ENCODE data around the gene RMDN3.

DNA sequence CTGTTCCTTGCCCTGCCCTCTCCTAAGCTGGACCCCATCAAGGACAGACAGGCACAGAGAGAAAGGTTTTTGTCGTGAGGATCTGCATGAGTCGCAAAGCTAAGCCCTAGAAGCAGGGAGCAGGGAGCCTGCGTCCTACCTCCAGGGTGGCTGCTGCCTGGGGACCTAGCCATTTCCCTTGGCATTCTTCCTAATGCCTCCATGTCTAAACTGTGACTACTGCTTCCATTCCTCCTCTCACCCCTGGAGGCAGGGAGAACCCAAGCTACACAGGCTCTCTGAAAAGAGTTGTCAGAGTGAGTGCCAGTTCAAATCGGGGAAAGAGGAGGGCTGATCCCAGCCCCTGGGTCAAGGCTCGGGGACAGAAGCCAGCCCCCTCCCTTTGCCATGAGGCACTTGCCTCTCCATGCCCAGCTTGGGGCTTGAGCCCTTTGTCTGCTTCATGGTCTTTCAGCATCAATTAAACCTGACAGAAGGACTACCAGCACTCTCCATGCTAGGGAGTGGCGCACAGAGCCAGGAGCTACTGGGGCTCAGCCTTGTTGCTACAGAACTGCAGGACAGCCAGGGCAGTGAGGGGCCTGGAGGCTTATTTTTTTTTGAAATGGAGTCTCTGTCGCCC is 11.3 kb upstream of the RMDN3 start:
- TF ChIP-seq, protein P1, sequence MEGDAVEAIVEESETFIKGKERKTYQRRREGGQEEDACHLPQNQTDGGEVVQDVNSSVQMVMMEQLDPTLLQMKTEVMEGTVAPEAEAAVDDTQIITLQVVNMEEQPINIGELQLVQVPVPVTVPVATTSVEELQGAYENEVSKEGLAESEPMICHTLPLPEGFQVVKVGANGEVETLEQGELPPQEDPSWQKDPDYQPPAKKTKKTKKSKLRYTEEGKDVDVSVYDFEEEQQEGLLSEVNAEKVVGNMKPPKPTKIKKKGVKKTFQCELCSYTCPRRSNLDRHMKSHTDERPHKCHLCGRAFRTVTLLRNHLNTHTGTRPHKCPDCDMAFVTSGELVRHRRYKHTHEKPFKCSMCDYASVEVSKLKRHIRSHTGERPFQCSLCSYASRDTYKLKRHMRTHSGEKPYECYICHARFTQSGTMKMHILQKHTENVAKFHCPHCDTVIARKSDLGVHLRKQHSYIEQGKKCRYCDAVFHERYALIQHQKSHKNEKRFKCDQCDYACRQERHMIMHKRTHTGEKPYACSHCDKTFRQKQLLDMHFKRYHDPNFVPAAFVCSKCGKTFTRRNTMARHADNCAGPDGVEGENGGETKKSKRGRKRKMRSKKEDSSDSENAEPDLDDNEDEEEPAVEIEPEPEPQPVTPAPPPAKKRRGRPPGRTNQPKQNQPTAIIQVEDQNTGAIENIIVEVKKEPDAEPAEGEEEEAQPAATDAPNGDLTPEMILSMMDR (conservative IDR thresholded peaks at IDR 0.05) = no peak
- TF ChIP-seq EZH2 (IDR thresholded peaks at IDR 0.05; ENCODE audit: low read depth) = no peak

Data from PC-9 (cell line).